Measurements from ENCODE around the gene ANKDD1A. TPM values are rescaled to one million over a fixed set of nuclear protein-coding genes. Genes with fewer than 3 reads are reported as not detected.

Gene ANKDD1A
- total RNA-seq, 1 experiment from 2014 or later: 2.3 TPM

GRCh38 chr15:65006876-65007275, 95.2 kb downstream of the ANKDD1A start:
- Histone ChIP-seq H3K9me3 (ENCODE audit: low read depth, low read length, poor library complexity, severe bottlenecking) (no peaks in the 10 kb centered on the region), H3K4me1 (ENCODE audit: insufficient read depth, low read length, poor library complexity, severe bottlenecking) (no peaks in the 10 kb centered on the region), H3K4me3 (ENCODE audit: low read depth, low read length, poor library complexity, severe bottlenecking) (no peak overlapping the region), H3K27me3 (replicated peaks; ENCODE audit: insufficient read depth, low read depth, low read length, poor library complexity) (no peaks in the 10 kb centered on the region), H3K36me3 (ENCODE audit: insufficient read depth, low read length, poor library complexity, severe bottlenecking) (no peaks in the 10 kb centered on the region), H3K27ac (ENCODE audit: low read depth, low read length, poor library complexity, severe bottlenecking) (no peak overlapping the region)
- ChIA-PET CTCF (no interaction called here), POLR2A (ENCODE audit: low non-redundant PET) (no interaction called here)
- no peak for DNase-seq (ENCODE audit: low spot score)
- TF ChIP-seq EZH2 (IDR thresholded peaks at IDR 0.05; ENCODE audit: borderline replicate concordance, low read depth, low read length, poor library complexity, severe bottlenecking) (no peak), CTCF (conservative IDR thresholded peaks at IDR 0.05; ENCODE audit: low read depth, low read length) (no peak)
- intact Hi-C loops (cut with micrococcal nuclease; ENCODE audit: unreplicated experiment): no loop called here
- no TSS peak for BruUV-seq (replicated peaks)

Other genes with a start within 250 kb of the ANKDD1A start
- gene RBPMS2, start 136.3 kb upstream of the ANKDD1A start, total RNA-seq (2021): 2.9 and 4.9 TPM in 2 replicates
- gene PIF1, start 86.3 kb upstream of the ANKDD1A start, total RNA-seq (2021): 60.4 and 65.7 TPM in 2 replicates
- 7.7 and 8.9 TPM in 2 replicates for gene PLEKHO2, start 70.0 kb upstream of the ANKDD1A start, total RNA-seq (2021)
- 85.7 and 89.1 TPM in 2 replicates for gene SPG21, start 78.0 kb downstream of the ANKDD1A start, total RNA-seq (2021)
- gene MTFMT, start 117.7 kb downstream of the ANKDD1A start, total RNA-seq (2021): 26.2 and 32.1 TPM in 2 replicates
- gene SLC51B, start 133.5 kb downstream of the ANKDD1A start, total RNA-seq (2021): not detected in 2 replicates
- gene RASL12, start 156.1 kb downstream of the ANKDD1A start, total RNA-seq (2021): 0.69 and 1.2 TPM in 2 replicates
- not detected in 2 replicates for gene KBTBD13, start 164.8 kb downstream of the ANKDD1A start, total RNA-seq (2021)
- 3.6 and 3.9 TPM in 2 replicates for gene UBAP1L, start 203.3 kb downstream of the ANKDD1A start, total RNA-seq (2021)
- 30.7 and 39.1 TPM in 2 replicates for gene PDCD7, start 221.9 kb downstream of the ANKDD1A start, total RNA-seq (2021)